Posterior cingulate gyrus (tissue), 11 donors: ENCODE data around the gene GOT1.

Source experiments
- DNase-seq, 10 donors: peaks; one replicate each; pipeline versions ENCODE4 v3.0.0 to v3.0.0-alpha.2; 2020 to 2021; ENCODE audit warnings: mixed read lengths in 3 of 10
- intact Hi-C: fragments of 100-400 bp; cut with DNase I; formaldehyde crosslinking; loops from one replicate; pipeline ENCODE4 v1.15.1; 2023

The GOT1 gene

DNA sequence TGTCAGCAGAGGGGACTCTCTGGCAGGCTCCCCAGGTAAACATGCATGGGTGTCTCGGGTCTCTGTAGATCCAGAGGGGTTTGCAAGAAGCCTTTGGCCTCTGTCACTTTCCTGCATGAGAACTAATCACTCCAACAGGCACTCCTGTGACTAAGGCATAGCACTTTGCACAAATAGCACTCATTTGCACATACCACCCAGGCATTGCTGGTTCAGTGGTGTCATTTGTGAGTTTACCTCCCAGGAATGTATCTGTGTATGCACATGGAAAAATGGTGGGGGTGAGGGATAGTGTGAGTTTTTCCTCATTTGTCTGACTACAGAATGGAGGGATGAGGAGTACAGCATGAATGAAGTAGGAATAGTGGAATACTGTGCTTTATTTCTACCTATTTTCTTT lies 61.8 kb downstream of the GOT1 start:
- intact Hi-C loops, result no loop called here
- DNase-seq, result no peak

DNA sequence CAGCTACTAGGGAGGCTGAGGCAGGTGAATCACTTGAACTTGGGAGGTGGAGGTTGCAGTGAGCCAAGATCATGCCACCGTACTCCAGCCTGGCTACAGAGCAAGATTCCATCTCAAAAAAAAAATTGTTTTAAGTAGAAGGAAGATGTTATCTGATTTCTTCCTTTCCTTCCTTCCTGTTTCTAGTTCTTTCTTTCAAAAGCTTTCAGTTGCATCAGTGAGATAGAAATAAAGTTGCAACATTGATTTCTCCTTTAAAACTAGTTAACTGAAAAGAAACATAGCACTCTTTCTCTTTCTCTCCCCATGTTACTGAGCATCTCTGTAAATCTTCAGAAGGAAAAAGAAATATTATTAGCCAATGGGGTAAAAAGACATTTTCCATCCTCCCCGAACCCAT lies 63.8 kb downstream of the GOT1 start:
- no peak for DNase-seq
- intact Hi-C loops, result no loop called here

DNA sequence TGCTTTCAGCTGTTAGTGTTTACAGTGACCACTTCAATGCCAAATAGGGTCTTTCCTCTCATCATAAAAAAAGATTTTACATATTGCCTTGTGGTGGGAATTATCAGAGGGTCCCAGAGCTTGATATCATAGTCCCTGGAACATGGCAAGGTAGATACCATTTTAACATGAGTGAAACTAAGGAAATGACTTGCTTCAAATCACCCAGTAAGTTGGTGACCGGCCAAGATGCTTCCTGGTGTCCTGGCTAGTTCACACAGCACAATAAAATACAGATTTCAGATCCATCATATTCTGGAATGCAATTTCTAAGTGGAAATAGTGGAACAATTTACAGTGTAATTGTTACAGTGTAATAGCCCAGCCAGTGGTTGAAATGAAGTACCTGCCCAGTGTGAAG lies 64.7 kb downstream of the GOT1 start:
- DNase-seq, result no peak
- intact Hi-C loops, result no loop called here

DNA sequence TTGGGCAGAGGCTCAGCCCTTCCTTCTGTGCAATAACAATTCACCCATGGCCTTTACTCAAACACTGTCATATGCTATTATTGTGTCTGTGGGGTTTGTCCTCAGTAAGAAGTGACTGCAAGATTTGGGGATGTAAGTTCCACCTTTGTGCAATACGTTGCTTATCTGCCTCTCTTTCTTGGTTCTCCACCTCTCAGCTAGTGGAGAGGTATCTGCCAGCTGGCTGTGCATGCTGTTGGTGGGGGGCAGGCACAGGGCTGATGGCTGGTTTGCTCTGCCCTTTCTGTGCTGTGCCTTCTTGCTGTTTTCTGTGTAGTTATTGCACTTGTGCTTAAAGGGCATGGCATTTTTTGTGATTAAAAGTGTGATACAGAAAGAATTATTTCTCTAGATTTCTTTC lies 65.1 kb downstream of the GOT1 start:
- intact Hi-C loops, result no loop called here
- no peak for DNase-seq

DNA sequence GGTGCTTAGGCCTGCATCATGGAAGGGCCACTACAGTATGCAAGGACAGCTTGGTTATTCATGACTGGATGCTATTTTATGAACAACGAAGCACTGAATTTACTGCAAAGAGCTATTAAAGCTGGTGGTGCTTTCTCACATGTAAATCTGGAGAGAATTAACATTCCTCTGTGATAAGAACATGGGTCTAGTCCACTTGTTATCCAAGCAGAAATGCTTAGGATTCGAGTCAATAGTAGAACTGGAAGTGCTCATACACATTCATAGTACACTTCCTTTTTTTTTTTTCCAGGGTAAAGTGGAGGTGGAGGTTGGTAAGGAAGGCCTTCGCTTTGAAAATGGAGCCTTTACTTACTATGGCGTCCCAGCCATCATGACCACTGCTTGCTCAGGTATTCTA lies 66.3 kb downstream of the GOT1 start:
- DNase-seq, result no peak

DNA sequence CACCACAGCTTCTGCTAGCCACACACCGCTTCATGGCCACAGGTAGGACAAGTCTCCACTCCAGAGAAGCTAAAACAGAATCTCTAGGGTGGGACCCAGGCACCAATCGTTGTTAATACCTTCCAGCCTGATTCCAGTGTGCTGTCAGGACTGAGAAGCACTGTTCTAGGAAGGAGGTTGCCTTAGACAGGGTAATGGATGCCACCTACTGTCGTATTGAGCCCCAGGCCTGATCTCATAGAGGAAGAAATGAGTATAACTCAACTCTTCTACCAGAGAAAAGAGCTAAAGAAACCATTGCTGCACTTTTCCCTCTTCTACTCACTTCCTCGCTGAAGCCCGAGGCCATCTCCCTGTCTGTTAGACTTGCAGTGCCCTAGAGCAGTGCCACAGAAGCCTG lies 69.5 kb downstream of the GOT1 start:
- DNase-seq, result no peak
- intact Hi-C loops, result no loop called here

More for the DNA sequence above, 66.3 kb downstream of the GOT1 start:
- intact Hi-C loops, result no loop called here

DNA sequence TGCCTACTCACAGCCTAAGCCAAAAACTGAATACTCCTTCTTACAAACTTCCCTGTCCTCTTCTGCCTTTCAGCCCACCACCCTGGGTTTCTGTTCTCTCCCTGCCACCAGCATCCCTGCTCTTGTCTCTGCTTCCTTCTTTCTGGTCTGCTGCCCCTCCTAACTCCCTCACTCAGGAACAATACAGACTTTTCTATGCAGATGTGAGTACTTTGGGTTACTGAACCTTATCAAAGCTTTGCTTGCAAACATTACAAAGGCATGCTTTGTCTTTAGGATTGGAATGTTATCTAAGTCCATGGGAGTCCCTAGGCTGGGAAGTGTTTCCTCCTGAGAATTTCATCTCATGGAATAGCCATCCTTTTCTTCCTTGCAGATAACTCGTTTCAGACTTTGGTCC lies 72.3 kb downstream of the GOT1 start:
- no peak for DNase-seq
- intact Hi-C loops, result no loop called here

DNA sequence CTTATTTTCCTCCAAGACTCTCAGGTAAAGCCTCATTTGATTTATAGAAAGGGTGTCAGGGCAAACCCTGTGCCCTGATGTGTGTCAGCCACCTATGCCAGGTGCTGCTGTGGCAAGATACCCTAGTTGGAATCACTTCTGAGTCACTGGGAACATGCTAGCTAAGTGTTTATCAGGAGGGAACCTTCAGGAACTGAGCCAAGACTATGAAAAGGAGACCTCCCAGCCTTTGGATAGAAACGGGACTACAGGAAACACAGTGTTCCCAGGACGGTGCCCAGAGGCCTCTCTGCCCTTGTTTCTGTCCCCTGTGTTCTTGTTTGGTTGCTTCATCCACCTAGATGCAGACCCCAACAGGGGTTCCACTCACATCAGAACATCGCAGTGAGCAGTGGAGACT lies 72.7 kb downstream of the GOT1 start:
- intact Hi-C loops, result no loop called here
- no peak for DNase-seq

DNA sequence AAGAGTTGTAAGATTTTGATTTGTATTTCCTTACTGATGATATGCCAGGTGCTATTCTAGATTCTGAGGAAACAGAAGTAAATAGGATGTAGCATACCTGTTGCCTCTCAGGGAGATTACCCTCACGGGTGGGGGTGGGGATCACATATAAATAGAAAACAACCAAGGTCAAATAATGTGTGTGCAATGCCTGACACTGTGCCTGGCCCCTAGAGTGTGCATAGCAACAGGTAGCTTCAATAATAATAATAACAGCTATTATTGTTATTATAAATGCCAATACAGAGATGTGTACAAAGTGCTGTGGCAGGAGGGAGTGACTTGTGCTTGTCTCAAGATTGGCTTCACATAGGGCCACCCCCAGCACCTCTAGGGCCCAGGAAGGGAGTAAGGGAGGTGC lies 77.2 kb downstream of the GOT1 start:
- DNase-seq, result no peak

DNA sequence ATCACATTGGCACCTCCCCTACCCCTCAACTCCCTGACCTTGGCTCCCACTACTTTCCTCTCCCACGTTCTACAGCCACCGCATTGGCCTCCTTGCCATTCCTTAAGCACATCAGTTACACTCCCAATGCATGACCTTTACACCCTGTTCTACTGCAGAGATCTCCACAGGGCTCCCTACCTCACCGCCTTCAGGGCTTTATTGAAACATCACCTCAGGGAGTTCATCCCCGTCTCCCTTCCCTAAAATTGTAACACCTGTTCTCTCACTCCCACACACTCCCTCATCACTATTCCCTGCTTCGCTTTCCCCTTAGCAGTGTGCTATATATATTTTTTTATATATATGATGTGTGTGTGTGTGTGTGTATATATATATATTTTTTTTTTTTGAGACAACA lies 82.8 kb downstream of the GOT1 start:
- intact Hi-C loops, result no loop called here

More for the DNA sequence above, 77.2 kb downstream of the GOT1 start:
- intact Hi-C loops, result no loop called here

More for the DNA sequence above, 82.8 kb downstream of the GOT1 start:
- no peak for DNase-seq
